Sigmoid colon (tissue), 7 donors: Measurements from ENCODE around the gene TSPO. TPM values are rescaled to one million over a fixed set of nuclear protein-coding genes. Genes with fewer than 3 reads are reported as not detected.

ENCODE experiments used
- DNase-seq: peaks from one replicate; pipeline ENCODE4 v3.0.0-alpha.2; 2019
- H3K27ac ChIP-seq, 4 donors: fragments of 200-600 bp; sonication (generic); one replicate each; pipeline ENCODE4 v1.5.1; 2016 to 2019; ENCODE audit warnings: mild to moderate bottlenecking in 1 of 4
- H3K27me3 ChIP-seq, 3 donors: fragments of 200-600 bp; sonication (generic); one replicate each; pipeline ENCODE4 v1.5.1; 2019; ENCODE audit warnings: mild to moderate bottlenecking in 1 of 3
- H3K36me3 ChIP-seq, 4 donors: fragments of 200-600 bp; sonication (generic); one replicate each; pipeline ENCODE4 v1.5.1; 2016 to 2019
- H3K4me1 ChIP-seq, 4 donors: fragments of 200-600 bp; sonication (generic); one replicate each; pipeline ENCODE4 v1.5.1; 2017 to 2019
- H3K4me3 ChIP-seq, 4 donors: fragments of 200-600 bp; sonication (generic); one replicate each; pipeline ENCODE4 v1.5.1; 2017 to 2019; ENCODE audit warnings: mild to moderate bottlenecking in 2 of 4, moderate library complexity in 1 of 4
- H3K9me3 ChIP-seq, 4 donors: fragments of 200-600 bp in 3 of 4; sonication (generic) in 3 of 4; one replicate each; pipeline versions ENCODE4 v1.5.1 to v1.6.1; 2013 to 2019
- CTCF ChIP-seq, 4 experiments: fragments of 450-650 bp in 3 of 4; fragments of 200-600 bp in 1 of 4; IDR thresholded peaks; one replicate each; pipeline ENCODE4 v1.5.1; 2016 to 2019; ENCODE audit warnings: antibody characterized with exemption in 4 of 4, mild to moderate bottlenecking in 3 of 4, moderate library complexity in 2 of 4
- EP300 ChIP-seq, 4 donors: sonication (generic); formaldehyde crosslinking; IDR thresholded peaks; one replicate each; pipeline ENCODE4 v1.6.1; 2017; ENCODE audit warnings: antibody characterized with exemption in 4 of 4
- POLR2A ChIP-seq, 2 donors: fragments of 450-650 bp; IDR thresholded peaks; one replicate each; pipeline ENCODE4 v1.6.1; 2016; ENCODE audit warnings: antibody characterized with exemption in 2 of 2, mild to moderate bottlenecking in 2 of 2, moderate library complexity in 2 of 2
- POLR2AphosphoS5 ChIP-seq, 4 donors: sonication (generic); formaldehyde crosslinking; IDR thresholded peaks; one replicate each; pipeline ENCODE4 v1.6.1; 2017; ENCODE audit warnings: antibody characterized with exemption in 4 of 4
- WGBS, 2 donors: extraction: QIAGEN DNeasy Blood & Tissue Kit; methylation state at CpG; one replicate each; pipeline ENCODE4 v1.1.7; 2013; 5-methylcytosine and 5-hydroxymethylcytosine counted together
- intact Hi-C: fragments of 100-400 bp; cut with DNase I; formaldehyde crosslinking; loops from one replicate; pipeline ENCODE4 v1.15.1; 2023
- polyA plus RNA-seq, 3 donors: library from polyadenylated mRNA; stranded (reverse); fragments of 200-250 nt; gene quantifications; one replicate each; pipeline ENCODE4 v1.2.3, GENCODE V29; 2013
- total RNA-seq, 4 donors: library from RNA; depleted of rRNA; stranded (reverse); fragments of >200 nt; gene quantifications; one replicate each; pipeline ENCODE4 v1.1.0, GENCODE V29; 2016
- donor health status: healthy with polysubstance abuse.
- donor health status: Bipolar disorder and iron deficiency.
- donor health status: healthy.

Gene TSPO
- total and polyA plus RNA-seq, 7 donors, result 126 to 513 (median 219) TPM

- no peaks in the 10 kb centered on the region for H3K9me3 ChIP-seq
- 1 to 2% methylated on average over 86 of the region's 87 CpGs for WGBS, 2 donors
Measured at GRCh38 chr22:43186272-43187170, 35.2 kb downstream of the TSPO start, which contains the start of gene TTLL12. Gene TTLL12, minus strand, starts transcription at chr22:43187134. Its CDS starts 65 bp downstream, at chr22:43187069.

GRCh38 chr22:43187171-43188099, 36.1 kb downstream of the TSPO start:
- no peaks in the 10 kb centered on the region for H3K27me3 ChIP-seq
- intact Hi-C loops, result loop anchor here (2.0 to 5.0 kb wide), 2 partner anchors 35 to 540 kb away; partner anchors contain the start of gene CYB5R3
- H3K36me3 ChIP-seq, result peaks cover 0 to 4% (median 0%) of the 10 kb centered on the region in 4 donors
- peak overlapping the region; percentile 24 to 86 (median 76) for H3K4me3 ChIP-seq
- WGBS, 2 donors, result 1 to 5% methylated on average over 60 to 61 of the region's 86 CpGs
- H3K27ac ChIP-seq, result peak overlapping the region; percentile 84 to 93 (median 86)
- peak; percentile 97 for DNase-seq
- H3K4me1 ChIP-seq, result peaks cover 0 to 23% (median 16%) of the 10 kb centered on the region in 4 donors
- no peaks in the 10 kb centered on the region for H3K9me3 ChIP-seq
- TF ChIP-seq POLR2A (IDR thresholded peaks at IDR 0.05) (peak in 1 of 2 donors; percentile 47), EP300 (IDR thresholded peaks at IDR 0.05) (peak in 1 of 4 donors; percentile 51), CTCF (IDR thresholded peaks at IDR 0.05) (peak in 2 of 4 experiments; percentile 25 to 67), POLR2AphosphoS5 (IDR thresholded peaks at IDR 0.05) (peak; percentile 24 to 76 (median 64))

More at GRCh38 chr22:43186272-43187170, 35.2 kb downstream of the TSPO start, which contains the start of gene TTLL12:
- peak within 1 kb of the TSS; percentile 36 to 86 (median 76) for H3K4me3 ChIP-seq
- peaks cover 0 to 9% (median 0%) of the 10 kb centered on the region in 4 donors for H3K36me3 ChIP-seq
- DNase-seq, result peak; percentile 75
- peaks cover 0 to 23% (median 16%) of the 10 kb centered on the region in 4 donors for H3K4me1 ChIP-seq
- H3K27ac ChIP-seq, result peak within 1 kb of the TSS; percentile 84 to 93 (median 88)
- intact Hi-C loops, result loop anchor here (2.0 to 5.0 kb wide), 2 partner anchors 34 to 539 kb away; partner anchors contain the start of gene CYB5R3
- H3K27me3 ChIP-seq, result no peaks in the 10 kb centered on the region
- TF ChIP-seq POLR2AphosphoS5 (IDR thresholded peaks at IDR 0.05) (peak in 1 of 4 donors; percentile 10), EP300 (IDR thresholded peaks at IDR 0.05) (no peak)

GRCh38 chr22:43188829-43189545, 37.6 kb downstream of the TSPO start:
- no peak for DNase-seq
- intact Hi-C loops, result loop anchor here (5.0 kb wide), 1 partner anchor 542 kb away; the partner anchor contains the start of gene CYB5R3
- WGBS, 2 donors, result 89 to 92% methylated on average over 5 of the region's 5 CpGs
- Histone ChIP-seq H3K4me3 (no peak overlapping the region), H3K27ac (no peak overlapping the region), H3K9me3 (no peaks in the 10 kb centered on the region), H3K36me3 (no peaks in the 10 kb centered on the region), H3K4me1 (peaks cover 0 to 23% (median 16%) of the 10 kb centered on the region in 4 donors), H3K27me3 (no peaks in the 10 kb centered on the region)
- TF ChIP-seq POLR2A (IDR thresholded peaks at IDR 0.05) (no peak), CTCF (IDR thresholded peaks at IDR 0.05) (no peak), EP300 (IDR thresholded peaks at IDR 0.05) (no peak), POLR2AphosphoS5 (IDR thresholded peaks at IDR 0.05) (no peak)

DNA sequence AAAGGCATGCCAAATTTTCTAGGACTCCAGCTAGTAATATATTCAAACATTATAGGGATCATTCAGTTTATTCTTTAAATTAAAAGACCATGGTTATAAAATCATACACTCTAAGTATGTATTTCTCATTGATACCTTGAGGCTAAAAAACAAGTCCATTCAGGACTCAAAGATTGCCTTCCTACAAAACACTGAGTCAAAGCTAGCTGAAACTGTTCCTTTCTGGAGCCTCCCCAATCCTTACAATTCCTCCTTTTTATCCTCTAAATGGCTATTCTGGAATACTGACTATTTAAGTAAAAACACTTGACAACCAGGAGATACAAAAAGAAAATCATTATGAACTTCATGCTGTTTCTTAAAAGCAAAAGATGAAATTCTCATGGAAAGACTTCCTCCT, 40.5 kb downstream of the TSPO start:
- DNase-seq, result no peak
- H3K4me3 ChIP-seq, result no peak overlapping the region
- H3K27me3 ChIP-seq, result peaks cover 0 to 12% (median 0%) of the 10 kb centered on the region in 3 donors
- peaks cover 0 to 7% (median 2%) of the 10 kb centered on the region in 4 donors for H3K4me1 ChIP-seq
- no peaks in the 10 kb centered on the region for H3K9me3 ChIP-seq
- no peaks in the 10 kb centered on the region for H3K36me3 ChIP-seq
- H3K27ac ChIP-seq, result no peak overlapping the region
- intact Hi-C loops, result no loop called here
- no peak for TF ChIP-seq POLR2AphosphoS5 (IDR thresholded peaks at IDR 0.05)
- TF ChIP-seq CTCF (IDR thresholded peaks at IDR 0.05), result no peak
- no peak for TF ChIP-seq POLR2A (IDR thresholded peaks at IDR 0.05)
